MCF 10A (cell line): Measurements from ENCODE around the gene SPRED2. TPM values are rescaled to one million over a fixed set of nuclear protein-coding genes. Genes with fewer than 3 reads are reported as not detected.

ENCODE experiments used
- BruUV-seq: library from RNA; stranded (reverse); fragments of 400-500 nt; replicated peaks from 2 replicates; lab custom pipeline; 2021; lab: Mats Ljungman, UMichigan
- CTCF ChIA-PET: fragments of 300-600 bp; sonication (Branson Sonifier 250); formaldehyde crosslinking; extraction: SDS; loops from one replicate; lab custom pipeline; 2021; ENCODE audit warnings: antibody characterized with exemption, inconsistent platforms; lab: Yijun Ruan, JAX
- POLR2A ChIA-PET: fragments of 300-600, 350-650 bp; sonication (Branson Sonifier 250); formaldehyde crosslinking; extraction: SDS; loops from one replicate; lab custom pipeline; 2020; ENCODE audit warnings: antibody characterized with exemption, inconsistent platforms; lab: Yijun Ruan, JAX
- DNase-seq: peaks from one replicate; pipeline ENCODE4 v3.0.0-alpha.2; 2018; ENCODE audit not compliant: unreplicated experiment
- H3K27ac Mint-ChIP-seq: one replicate; pipeline ENCODE4 v1.8.0; 2022; ENCODE audit warnings: mild to moderate bottlenecking, low read depth, mixed read lengths; ENCODE audit not compliant: unreplicated experiment
- H3K27me3 Mint-ChIP-seq: one replicate; pipeline ENCODE4 v1.8.0; 2022; ENCODE audit warnings: mixed read lengths; ENCODE audit not compliant: insufficient read depth, unreplicated experiment
- H3K36me3 Mint-ChIP-seq: one replicate; pipeline ENCODE4 v1.8.0; 2022; ENCODE audit warnings: mild to moderate bottlenecking, moderate library complexity, mixed read lengths; ENCODE audit not compliant: insufficient read depth, unreplicated experiment
- H3K4me1 Mint-ChIP-seq: one replicate; pipeline ENCODE4 v1.8.0; 2022; ENCODE audit warnings: mixed read lengths; ENCODE audit not compliant: insufficient read depth, unreplicated experiment
- H3K4me3 Mint-ChIP-seq: one replicate; pipeline ENCODE4 v1.8.0; 2022; ENCODE audit warnings: mild to moderate bottlenecking, moderate library complexity, mixed read lengths; ENCODE audit not compliant: unreplicated experiment
- H3K9me3 Mint-ChIP-seq: one replicate; pipeline ENCODE4 v1.8.0; 2022; ENCODE audit warnings: mixed read lengths; ENCODE audit not compliant: unreplicated experiment
- intact Hi-C: fragments of 100-400 bp; cut with micrococcal nuclease; formaldehyde crosslinking; loops from 2 replicates; pipeline ENCODE4 v1.14.1; 2022
- total RNA-seq: library from RNA; stranded (reverse); gene quantifications from 2 replicates; pipeline ENCODE4 v1.2.3, GENCODE V29; 2022
- TF ChIP-seq, protein P1 (sequence below): fragments of 200-600 bp; IDR thresholded peaks from one replicate; pipeline ENCODE4 v1.8.0; 2022; ENCODE audit warnings: antibody characterized with exemption, mild to moderate bottlenecking; ENCODE audit not compliant: unreplicated experiment

Gene SPRED2
- total RNA-seq, 1 experiment from 2014 or later = 38.6 TPM

DNA sequence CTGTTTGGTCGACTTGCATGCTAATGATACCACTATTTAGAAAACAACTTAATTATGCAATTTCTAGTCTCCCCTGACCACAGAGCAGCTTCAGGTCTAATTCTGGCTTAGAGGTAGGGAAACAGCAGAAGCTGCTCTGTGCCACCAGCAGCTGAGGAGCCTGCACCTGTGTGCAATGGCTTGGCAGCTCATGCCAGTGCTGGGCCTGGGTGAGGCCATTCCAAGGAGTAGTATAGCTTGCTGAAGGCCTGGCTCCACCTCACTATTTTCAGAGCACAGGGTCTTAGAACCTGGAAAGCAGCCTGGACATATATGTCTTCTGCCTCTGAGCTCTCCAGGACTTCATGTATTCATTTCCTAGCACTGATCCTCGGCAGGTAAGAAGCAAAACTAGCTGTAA is 62.8 kb downstream of the SPRED2 start:
- Mint-ChIP-seq H3K27ac (no peak overlapping the region), H3K4me3 (no peak overlapping the region), H3K4me1 (peaks cover 50% of the 10 kb centered on the region), H3K27me3 (no peaks in the 10 kb centered on the region), H3K9me3 (no peaks in the 10 kb centered on the region), H3K36me3 (peaks cover 10% of the 10 kb centered on the region)
- intact Hi-C loops = no loop called here
- no TSS peak for BruUV-seq
- TF ChIP-seq, protein P1, sequence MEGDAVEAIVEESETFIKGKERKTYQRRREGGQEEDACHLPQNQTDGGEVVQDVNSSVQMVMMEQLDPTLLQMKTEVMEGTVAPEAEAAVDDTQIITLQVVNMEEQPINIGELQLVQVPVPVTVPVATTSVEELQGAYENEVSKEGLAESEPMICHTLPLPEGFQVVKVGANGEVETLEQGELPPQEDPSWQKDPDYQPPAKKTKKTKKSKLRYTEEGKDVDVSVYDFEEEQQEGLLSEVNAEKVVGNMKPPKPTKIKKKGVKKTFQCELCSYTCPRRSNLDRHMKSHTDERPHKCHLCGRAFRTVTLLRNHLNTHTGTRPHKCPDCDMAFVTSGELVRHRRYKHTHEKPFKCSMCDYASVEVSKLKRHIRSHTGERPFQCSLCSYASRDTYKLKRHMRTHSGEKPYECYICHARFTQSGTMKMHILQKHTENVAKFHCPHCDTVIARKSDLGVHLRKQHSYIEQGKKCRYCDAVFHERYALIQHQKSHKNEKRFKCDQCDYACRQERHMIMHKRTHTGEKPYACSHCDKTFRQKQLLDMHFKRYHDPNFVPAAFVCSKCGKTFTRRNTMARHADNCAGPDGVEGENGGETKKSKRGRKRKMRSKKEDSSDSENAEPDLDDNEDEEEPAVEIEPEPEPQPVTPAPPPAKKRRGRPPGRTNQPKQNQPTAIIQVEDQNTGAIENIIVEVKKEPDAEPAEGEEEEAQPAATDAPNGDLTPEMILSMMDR = no peak
- POLR2A ChIA-PET = interaction anchor here (0.7 to 1.7 kb wide), 2 partner anchors 13 to 285 kb away, joined by 3 to 7 read pairs; no protein-coding TSS in a partner anchor
- no peak for DNase-seq
- CTCF ChIA-PET = no interaction called here

- no peak overlapping the region for H3K4me3 Mint-ChIP-seq
- POLR2A ChIA-PET = interaction anchor here (0.6 to 5.4 kb wide), 14 partner anchors 9 to 383 kb away, joined by 3 to 67 read pairs (median 8); partner anchors contain the start of gene SPRED2
- TF ChIP-seq, protein P1 = no peak
- no peaks in the 10 kb centered on the region for H3K27me3 Mint-ChIP-seq
- H3K27ac Mint-ChIP-seq = peak overlapping the region; percentile 66
- intact Hi-C loops = no loop called here
- H3K4me1 Mint-ChIP-seq = peaks cover 57% of the 10 kb centered on the region
- BruUV-seq = no TSS peak
- no peak for DNase-seq
- no peaks in the 10 kb centered on the region for H3K9me3 Mint-ChIP-seq
- H3K36me3 Mint-ChIP-seq = peaks cover 5% of the 10 kb centered on the region
- CTCF ChIA-PET = interaction anchor here (0.5 to 2.3 kb wide), 5 partner anchors 17 to 104 kb away, joined by 3 to 6 read pairs (median 3); no protein-coding TSS in a partner anchor
Measured at GRCh38 chr2:65368468-65368867, 63.9 kb downstream of the SPRED2 start.

GRCh38 chr2:65367524-65367923 is 64.9 kb downstream of the SPRED2 start:
- intact Hi-C loops = loop anchor here (1.0 to 2.0 kb wide), 4 partner anchors 16 to 69 kb away; partner anchors contain the start of gene SPRED2
- Mint-ChIP-seq H3K4me1 (peaks cover 57% of the 10 kb centered on the region), H3K27me3 (no peaks in the 10 kb centered on the region), H3K27ac (peak overlapping the region; percentile 66), H3K36me3 (no peaks in the 10 kb centered on the region), H3K9me3 (no peaks in the 10 kb centered on the region), H3K4me3 (no peak overlapping the region)
- no TSS peak for BruUV-seq
- DNase-seq = peak; percentile 99
- TF ChIP-seq, protein P1 = no peak
- CTCF ChIA-PET = interaction anchor here (0.6 to 2.6 kb wide), 8 partner anchors 15 to 206 kb away, joined by 3 to 10 read pairs (median 3); partner anchors contain the start of gene SPRED2
- POLR2A ChIA-PET = interaction anchor here (0.5 to 5.4 kb wide), 29 partner anchors 10 to 1060 kb away, joined by 3 to 67 read pairs (median 5); partner anchors contain the start of genes ACTR2 and SPRED2

- ChIA-PET POLR2A (interaction anchor here (0.5 to 5.4 kb wide), 29 partner anchors 9 to 1061 kb away, joined by 3 to 67 read pairs (median 6); partner anchors contain the start of genes ACTR2, CEP68, RAB1A and SPRED2), CTCF (interaction anchor here (0.9 to 2.6 kb wide), 6 partner anchors 12 to 103 kb away, joined by 3 to 10 read pairs (median 4); no protein-coding TSS in a partner anchor)
- DNase-seq = peak; percentile 97
- no TSS peak for BruUV-seq
- Mint-ChIP-seq H3K36me3 (no peaks in the 10 kb centered on the region), H3K4me3 (peak overlapping the region; percentile 37), H3K27ac (peak overlapping the region; percentile 73), H3K27me3 (no peaks in the 10 kb centered on the region), H3K9me3 (no peaks in the 10 kb centered on the region), H3K4me1 (peaks cover 58% of the 10 kb centered on the region)
- intact Hi-C loops = loop anchor here (1.0 to 2.0 kb wide), 4 partner anchors 17 to 70 kb away; partner anchors contain the start of gene SPRED2
- TF ChIP-seq, protein P1 = no peak
Measured at GRCh38 chr2:65366595-65367125, 65.7 kb downstream of the SPRED2 start.
